ENCODE measurements around the gene PRSS27.
A peak's percentile ranks its signal among the peaks of the same experiment; 100 is the strongest.

The PRSS27 gene

GRCh38 chr16:2749936-2750335 lies 29.9 kb upstream of the PRSS27 start:
- DNase-seq = no peak

GRCh38 chr16:2749476-2749875 lies 29.5 kb upstream of the PRSS27 start:
- DNase-seq = no peak

DNA sequence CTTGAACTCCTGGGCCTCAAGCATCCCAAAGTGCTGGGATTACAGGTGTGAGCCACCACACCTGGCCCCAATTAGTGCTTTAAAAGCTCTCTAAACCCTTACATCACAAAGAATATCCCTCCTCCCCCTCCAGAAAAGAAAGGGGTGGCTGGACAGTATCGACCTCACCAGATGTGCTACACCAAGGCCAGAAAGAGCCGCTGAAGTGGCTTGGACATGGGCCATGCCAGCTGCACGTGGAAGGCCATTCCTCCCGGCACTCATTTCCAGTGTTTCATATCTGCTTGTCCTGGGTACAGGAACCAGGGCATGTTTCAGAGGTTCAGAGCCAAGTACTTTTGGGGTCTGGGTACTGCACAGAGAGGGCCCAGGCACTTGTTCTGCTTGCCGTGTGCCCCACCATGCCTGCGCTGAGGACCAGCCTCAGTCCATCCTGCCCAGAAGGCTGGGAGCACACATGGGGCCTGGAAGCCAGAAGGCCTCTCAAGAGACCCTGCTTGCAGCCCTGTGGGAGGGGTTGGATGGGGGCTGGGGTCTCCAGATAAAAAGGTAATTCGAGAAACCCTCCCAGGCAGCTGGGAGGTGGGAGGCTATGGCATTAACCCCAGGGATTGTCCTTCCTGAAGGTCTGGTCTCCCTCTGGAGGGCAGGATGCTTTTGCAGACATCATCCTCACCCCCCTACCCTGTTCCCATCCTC lies 28.9 kb upstream of the PRSS27 start:
- DNase-seq = peak; percentile 71 to 77

GRCh38 chr16:2745961-2746360 lies 25.9 kb upstream of the PRSS27 start:
- DNase-seq = no peak

GRCh38 chr16:2745116-2745890 lies 25.3 kb upstream of the PRSS27 start:
- no peak for DNase-seq

- no peak for DNase-seq
These were observed 24.7 kb upstream of the PRSS27 start for GRCh38 chr16:2744711-2745110.

DNA sequence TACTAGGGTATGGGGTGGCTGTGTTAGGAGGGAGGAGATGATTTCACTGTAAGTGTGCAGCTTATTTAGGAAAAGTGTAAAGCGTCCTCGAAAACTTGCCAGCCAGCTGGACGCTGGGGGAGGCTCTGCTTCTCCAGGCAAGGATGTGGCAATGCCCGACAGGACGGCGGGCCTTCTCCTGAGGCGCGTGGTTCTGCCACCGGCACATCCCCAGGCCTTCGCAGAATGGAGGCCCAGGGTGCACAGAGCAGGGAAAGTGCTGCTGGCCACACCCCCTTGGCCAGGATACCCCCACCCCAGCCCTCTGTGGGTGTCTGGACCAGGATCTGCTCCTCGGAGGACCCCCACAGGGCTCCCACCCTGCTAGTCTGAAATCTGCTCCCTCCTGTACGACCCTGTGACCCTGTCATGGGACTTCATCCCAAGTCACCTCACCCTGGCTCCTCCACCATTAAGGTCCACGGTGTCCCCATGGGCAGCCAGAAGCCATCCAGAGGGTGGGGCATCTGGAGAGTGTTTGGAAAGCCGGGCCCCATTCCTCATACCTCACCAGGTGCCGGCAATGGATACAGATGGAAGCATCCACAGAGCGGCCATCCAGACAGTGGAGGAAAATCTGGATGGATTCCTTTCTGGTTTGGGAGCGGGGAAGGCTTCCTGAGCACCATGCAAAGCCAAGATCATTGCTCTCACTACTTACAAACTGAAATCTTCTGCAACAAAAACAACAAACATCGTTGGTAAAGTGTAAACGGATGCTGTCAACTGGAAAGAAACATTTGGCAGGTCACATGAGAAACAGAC lies 23.2 kb upstream of the PRSS27 start:
- no peak for DNase-seq

GRCh38 chr16:2742323-2743006 lies 22.4 kb upstream of the PRSS27 start:
- no peak for DNase-seq

DNA sequence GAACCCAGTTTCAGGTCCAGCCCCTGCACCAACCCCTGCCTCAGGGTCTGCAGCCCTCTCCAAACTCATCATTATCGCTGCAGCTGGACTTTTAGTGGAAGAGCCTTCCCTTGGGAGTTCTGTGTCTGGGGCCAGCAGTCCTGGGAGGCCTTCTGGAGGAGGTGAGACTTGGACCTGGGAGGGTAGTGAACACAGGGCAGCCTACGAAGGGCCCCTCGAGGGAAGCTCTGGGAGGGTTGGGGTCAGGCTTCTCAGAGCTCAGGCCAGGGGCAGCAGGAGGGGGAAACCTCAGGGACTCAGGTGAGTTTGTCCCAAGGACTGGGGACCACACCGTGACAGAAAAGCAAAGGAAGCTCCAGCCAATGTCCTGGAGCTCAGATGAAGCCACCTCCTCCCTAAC lies 21.1 kb upstream of the PRSS27 start:
- no peak for DNase-seq

- DNase-seq = no peak
These were observed 20.5 kb upstream of the PRSS27 start for GRCh38 chr16:2740476-2740875.

DNA sequence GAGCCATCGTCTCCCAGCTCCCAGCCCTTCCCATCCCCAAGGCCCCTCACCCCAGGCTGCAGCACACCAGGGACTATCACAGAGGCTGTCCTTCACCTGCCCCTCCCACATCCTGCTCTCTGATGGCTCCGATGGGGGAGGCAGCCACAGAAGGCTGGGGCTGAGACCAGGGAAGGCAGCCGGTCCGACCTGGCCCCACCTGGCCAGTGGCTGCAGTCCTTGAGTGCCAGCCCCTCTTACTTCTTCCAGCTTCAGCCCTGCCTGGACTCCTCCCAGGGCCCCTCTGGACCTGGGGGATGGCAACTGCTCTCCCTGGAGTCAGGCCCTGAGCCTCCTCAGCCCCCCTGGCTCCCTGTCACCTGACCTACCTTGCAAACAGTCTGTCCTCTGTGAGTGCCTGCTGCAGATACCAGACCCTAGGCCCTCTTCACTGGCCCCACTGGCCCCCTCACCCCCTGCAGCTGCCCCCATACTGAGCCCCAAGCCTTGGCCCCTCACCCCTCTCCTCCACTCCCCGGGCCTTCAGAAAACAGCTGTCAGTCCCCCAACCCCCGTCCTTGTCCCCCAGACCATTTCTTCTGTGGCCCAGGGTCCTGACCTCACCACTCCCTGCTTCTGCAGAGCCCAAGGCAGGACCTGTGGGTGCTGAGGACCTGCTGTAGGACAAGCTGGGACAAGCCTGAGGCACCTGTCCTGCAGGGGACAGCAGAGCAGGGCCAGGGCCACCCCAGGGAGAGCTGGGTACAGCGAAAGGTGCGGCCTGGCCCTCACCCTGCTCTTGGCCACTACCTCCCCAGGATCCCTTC lies 19.8 kb upstream of the PRSS27 start:
- no peak for DNase-seq

- DNase-seq = no peak
These were observed 18.6 kb upstream of the PRSS27 start for GRCh38 chr16:2738615-2739014.

DNA sequence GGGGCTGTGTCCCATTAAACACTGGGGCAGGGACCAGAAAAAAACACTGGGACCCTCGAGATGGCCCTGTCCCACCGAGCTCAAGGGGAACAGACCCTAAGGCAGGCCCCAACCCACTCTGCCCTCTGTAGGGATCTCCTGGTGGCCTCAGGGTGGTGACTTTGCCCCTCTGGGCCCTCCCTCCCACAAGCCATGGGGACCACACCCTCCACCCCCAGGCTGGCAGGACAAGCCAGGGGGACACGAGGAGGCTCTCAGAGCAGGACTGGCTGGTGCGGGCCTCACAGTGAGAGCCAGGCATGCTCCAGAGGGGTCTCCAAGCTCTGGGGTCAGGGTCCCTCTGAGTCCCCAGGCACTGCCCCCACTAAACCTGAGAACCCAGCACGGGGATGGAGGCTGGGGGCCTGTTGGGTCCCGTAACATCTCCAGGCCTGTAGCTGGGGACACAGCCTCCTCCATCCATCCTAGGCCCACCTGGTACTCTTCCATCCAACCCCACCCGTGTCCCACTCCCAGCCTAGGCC lies 17.9 kb upstream of the PRSS27 start:
- DNase-seq = no peak

DNA sequence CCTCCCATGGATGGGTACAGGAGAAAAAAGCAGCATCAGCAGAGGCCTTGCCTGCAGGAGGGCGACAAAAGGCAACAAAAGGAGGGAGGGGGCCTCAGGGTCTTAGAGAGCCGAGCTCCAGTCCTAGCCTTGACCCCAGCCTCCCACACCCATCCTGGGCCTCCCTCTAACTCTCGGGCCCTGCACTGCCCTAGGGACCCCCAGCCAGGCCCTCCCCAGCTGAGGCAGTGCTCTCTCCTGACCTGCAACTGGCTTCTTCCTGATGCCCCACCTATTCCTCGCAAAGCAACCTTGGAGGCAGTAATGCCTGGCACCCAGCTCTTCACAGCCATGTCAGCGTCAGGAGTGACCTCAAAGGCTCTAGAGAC lies 17.2 kb upstream of the PRSS27 start:
- DNase-seq = no peak

GRCh38 chr16:2736476-2737237 lies 16.6 kb upstream of the PRSS27 start:
- no peak for DNase-seq

- no peak for DNase-seq
These were observed 15.0 kb upstream of the PRSS27 start for GRCh38 chr16:2734844-2735515.

- no peak for DNase-seq
These were observed 8.0 kb upstream of the PRSS27 start for GRCh38 chr16:2728034-2728433.

DNA sequence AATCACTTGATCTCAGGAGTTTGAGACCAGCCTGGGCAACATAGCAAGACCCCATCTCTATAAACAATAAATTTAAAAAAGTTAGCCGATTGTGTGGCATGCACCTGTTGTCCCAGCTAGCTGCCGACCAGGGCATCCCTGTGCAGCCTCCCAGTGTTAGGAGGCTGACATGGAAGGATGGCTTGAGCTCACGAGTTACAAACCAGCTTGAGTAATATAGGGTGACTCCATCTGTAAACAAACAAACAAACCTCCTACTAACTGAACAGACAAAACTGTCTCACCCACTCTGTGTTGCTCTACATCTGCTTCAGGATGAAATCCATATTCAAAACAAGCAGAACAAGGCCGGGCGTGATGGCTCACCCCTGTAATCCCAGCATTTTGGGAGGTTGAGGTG lies 6.9 kb upstream of the PRSS27 start:
- DNase-seq = no peak

DNA sequence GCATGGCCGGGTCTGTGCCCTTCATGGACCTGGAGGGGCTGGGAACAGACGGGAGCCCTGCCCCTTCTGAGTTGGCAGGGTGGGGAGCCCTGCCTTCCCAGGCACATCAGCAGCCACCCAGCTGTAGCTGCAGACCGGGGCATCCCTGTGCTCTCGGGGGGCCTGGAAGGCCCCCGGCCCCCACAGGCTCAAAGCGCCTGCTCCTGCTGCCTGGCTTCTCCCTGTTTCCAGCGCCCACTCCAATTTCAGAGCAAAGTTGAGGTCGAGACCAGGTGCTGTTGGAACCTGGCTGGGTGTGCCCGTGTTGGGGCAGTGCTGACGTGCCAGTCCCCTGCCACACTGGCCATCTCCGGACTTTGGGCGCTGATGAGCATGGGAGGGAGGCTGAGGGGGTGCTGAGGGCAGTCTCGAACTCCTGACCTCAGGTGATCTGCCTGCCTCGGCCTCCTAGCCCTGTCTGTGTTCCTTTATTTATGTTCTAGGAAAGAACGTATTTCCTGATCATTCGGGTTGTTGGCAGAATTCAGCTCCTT lies 4.9 kb upstream of the PRSS27 start:
- no peak for DNase-seq

- no peak for DNase-seq
These were observed 4.2 kb upstream of the PRSS27 start for GRCh38 chr16:2724088-2724676.
